Fibroblast of skin of scalp (primary cell): ENCODE data around the gene PTPRO.

ENCODE experiments used
- DNase-seq: peaks from one replicate; pipeline ENCODE4 v3.0.0-alpha.2; 2013

PTPRO gene

DNA sequence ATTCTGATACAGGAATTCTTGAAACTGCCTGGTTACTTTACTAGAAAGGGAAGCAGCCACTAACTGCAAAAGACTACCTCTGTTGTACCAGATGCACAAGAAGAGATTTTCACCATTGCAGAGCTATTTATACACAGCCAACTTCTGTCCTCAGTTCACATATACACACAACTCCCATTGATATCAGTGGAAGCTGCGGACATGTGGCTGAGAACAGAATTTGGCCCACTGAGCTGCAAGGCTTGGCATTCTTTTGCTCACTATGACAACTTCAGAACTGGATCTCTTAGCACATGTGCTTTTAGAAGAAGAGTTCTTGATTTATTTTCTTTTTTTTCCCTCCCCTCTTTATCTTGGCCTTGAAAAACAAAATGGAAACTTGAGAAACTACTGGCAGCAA is 28.3 kb downstream of the PTPRO start:
- DNase-seq, result no peak

DNA sequence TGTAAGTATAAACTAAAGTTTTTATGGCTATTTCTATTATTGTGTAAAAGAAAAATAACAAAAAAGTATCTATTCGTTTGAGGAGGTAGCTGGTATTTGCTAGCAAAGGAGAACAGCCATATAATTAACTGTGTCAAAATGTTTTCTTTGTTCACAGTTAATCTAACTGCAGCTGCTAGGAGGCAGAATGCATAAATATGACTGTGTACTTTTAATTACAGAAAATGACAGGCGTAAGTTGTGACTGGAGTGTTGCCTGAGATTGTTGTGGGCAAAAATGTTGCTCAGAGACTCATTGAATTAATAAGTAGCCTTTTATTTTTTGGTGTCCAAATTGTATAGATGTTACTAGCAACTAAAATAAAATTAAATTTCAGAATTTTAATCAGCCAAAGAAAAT is 33.5 kb downstream of the PTPRO start:
- no peak for DNase-seq

DNA sequence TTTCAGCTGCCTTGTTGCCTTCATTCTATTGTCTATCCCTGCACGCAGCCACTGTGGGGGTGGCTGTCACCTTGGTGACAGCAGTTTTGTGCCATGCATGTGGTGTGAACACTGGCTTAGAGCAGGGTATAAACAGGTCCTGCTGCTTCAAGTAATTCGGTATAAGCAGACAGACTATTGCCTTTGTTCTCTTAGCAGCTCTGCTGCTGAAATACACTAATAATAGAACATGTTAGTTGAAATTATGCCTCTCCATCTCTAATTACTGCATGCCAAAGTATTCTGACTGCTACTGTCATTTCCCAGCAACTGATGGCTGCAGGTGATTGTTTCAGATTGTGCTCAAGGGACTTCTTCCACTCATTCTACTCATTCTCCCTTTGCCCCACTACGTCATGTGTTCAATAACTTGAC is 34.6 kb downstream of the PTPRO start:
- no peak for DNase-seq

DNA sequence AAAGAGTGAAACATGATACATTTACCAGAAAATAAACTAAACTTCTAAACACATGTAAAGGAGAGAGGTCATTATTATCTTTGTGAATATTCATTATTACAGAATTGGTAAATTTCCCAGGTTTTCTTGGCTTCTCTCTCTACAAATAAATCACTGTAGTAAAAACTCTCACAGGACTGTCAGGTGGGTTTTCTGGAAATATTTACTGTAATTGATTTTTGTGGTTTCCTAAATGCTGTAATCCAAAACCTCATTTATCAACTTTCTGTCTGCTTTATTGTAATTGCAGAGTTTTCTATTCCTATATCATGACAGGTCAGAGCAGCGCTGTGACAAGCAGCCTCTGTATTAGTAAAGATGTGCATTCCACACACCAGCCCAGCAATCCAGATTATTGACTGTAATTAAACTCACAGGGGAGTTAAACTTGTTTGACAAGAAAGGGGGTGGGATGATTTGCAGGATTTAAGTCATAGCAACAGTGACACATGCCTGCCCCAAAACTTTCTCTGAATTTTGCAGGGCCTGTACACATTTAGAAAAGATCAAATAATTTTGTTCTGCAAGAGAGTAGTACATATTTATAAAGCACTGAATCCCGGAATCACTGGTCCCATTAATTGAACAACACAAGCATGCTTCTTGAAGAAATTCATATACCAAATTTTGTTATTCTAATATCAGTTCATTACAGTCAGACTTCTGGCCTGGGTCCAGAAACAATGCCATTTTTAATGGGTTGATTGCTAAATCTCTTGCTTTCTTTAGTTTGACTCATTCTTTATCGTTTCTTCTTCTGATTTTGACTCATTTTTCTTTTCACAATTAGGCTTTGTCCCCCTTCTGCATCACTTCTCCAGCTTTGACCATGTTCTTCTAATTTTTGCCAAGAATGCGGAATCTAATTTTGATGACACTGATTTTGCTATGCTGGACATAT is 42.2 kb downstream of the PTPRO start:
- no peak for DNase-seq

DNA sequence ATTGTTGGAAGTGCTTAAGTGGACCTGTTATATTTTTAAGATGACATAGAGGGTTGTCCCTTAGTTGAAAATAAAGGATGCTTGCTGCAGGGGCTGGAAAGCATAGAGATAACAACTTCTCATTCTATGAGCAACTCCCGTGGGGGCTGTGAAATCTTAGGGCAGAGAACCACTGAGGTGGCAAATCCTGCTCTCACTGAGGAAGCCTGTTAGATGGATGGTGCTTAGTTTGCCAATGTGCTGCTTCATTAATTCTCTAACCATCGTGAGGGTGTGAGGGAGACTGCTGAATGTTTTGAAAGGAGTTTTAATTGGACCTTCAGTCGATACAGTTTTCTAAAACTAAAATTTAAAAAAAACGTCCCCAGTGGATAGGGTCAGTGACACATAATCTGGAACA is 46.5 kb downstream of the PTPRO start:
- DNase-seq, result no peak

DNA sequence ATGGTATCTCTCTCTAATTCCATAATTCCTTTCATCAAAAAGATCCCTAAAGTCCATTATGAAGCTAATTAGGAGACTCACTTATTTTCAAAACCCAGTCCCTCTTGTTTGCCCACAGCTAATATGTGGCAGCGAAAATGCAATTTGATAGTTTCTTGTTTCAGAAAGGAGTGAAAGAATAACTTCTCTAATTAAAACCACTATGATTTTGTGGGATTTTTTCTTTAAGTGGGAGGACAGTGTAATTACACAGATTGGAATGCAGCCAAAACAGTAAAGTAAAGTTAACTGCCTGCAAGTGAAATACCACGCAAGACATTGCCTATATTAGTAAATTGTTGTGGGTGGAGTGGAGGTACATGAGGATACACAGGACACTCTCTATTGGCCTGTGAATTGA is 50.0 kb downstream of the PTPRO start:
- no peak for DNase-seq

DNA sequence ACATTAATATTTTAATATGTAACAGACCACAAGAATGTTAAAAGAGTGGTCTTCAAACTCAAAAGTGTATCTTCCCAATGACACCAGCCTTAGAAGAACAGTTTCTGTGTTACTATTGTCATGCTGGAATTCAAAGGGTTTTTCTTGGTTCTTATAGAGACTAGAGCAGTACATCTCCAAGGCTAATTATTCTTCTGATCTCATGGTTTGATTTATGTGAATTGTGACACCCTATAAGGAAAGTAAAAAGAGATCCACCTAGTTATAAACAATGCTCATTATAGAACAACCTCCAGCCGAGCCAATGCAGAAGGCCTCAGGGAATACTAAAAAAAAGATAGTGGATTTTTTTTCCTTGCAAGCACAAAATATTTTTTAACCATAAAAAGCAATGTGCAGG is 65.5 kb downstream of the PTPRO start:
- DNase-seq, result no peak

DNA sequence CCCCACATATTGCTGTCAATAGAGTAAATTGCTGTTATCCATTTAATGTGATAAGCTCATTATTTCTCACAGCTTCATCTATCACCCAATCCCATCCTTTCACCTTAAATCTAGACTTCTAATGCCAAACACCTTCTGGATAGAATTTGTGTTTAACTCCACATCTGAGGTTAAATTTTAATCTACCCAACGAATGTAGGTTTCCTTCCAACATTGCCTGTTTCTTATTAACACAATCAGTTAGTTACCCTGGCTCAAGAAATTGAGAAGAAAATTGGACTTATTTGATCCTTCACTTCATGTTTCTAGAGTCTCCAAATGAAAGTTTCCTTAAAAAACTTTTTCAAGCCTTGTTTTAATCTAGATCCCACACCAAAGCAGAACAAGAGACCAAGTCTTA is 67.3 kb downstream of the PTPRO start:
- DNase-seq, result no peak

DNA sequence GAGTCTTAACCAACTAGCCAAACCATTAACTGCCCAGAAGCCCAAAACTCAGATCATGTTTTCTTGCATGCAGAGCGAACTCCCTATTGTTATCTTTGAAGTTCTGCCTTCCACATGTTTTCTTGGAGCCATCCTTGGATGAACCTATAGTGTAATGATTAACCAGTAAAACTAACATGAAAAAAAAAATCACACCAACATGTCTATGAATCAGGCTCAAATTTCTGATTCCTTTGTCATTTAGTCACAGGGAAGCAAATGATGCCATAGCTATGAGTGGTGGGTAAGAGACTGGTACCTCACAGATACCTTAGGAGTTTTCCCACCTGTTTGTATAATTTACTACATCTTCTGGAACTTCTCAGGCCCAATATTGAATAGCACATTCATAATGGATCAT is 70.7 kb downstream of the PTPRO start:
- no peak for DNase-seq

DNA sequence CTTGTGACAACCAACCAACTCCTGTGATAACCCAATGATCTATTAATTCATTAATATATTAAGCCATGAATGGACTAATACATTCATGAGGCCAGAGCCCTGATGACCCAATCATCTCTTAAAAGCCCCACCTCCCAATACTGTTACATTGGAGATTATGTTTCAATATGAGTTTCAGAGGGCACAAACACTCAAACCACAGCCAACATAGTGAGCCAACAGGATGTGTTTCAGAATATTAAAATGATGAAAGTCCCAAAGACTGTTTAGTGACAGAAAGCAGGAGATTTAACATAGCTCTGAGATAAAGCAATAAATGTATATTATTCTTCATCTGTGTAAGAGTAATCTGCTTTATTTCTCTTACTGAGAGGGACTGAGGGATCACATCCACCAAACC is 71.7 kb downstream of the PTPRO start:
- DNase-seq, result no peak

DNA sequence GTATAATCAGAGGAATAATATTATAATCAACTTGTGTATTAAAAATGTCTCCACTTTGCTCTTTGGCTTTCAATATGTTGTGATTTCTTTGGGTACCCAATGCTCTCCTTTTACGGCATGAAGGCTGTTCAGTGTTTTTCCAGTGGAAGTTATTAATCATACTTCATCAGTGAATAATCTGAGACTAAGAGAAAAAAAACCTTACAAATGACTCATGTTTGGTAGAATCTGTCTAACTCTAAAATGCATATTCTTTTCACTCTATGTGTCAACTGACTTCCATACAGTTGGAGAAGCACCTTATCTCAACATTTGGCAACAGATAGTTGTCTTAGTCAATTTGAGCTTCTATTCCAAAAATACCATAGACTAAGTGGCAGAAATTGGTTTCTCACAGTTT is 82.2 kb downstream of the PTPRO start:
- peak; percentile 82 for DNase-seq

DNA sequence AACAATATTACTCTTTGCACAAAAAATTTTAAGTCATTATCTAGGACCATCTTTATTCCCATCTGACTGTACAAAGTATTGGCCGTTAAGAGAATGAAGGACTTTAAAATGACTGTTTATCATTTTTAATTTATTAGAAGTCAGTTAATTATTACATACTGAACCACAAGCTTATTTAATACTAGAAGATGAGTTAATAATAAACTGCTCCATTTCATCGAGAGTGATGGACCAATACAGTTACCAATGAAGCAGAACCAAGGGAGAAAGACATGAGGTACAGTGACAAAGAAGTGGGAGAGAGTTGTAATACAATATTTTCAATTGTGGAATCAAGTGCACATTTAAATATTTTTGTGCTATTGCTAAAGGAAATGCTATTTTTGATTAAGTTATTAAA is 83.3 kb downstream of the PTPRO start:
- no peak for DNase-seq

DNA sequence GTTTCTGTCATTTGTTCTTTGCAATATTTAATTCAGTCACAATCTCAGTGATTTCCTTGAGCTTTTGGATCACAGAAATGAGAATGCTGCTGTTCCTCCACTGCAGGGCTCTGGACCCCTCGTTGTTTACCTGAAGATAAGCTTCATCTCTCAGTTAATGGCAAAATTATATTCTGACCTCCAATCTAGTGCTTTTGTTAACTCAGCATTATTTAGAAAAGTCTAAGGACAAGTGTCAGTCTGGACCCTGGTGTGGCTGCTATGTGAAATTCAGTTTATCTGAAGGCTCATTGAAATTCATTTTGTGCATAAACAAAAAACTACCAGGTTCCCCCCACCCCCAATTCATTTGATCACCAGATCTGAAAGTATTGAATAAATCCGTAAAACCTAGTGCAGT is 84.7 kb downstream of the PTPRO start:
- no peak for DNase-seq

DNA sequence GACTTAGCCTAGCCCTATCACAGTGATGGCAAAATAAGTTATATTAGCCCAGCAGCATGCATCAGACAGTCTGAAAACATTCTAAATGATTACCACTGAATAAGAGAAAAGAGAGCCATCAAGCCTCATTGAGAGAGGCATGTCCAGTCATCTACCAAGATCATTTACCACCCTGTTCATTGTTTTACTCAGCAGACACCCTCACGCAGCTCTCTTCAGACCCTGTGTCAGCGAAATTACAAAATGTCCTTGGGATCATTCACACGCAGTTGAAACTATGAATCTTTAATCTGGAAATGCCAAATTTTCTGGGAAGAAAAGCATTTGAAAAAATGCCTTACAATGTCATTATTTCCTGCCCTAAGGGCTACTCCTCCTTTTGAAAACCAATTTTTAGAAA is 89.5 kb downstream of the PTPRO start:
- no peak for DNase-seq

DNA sequence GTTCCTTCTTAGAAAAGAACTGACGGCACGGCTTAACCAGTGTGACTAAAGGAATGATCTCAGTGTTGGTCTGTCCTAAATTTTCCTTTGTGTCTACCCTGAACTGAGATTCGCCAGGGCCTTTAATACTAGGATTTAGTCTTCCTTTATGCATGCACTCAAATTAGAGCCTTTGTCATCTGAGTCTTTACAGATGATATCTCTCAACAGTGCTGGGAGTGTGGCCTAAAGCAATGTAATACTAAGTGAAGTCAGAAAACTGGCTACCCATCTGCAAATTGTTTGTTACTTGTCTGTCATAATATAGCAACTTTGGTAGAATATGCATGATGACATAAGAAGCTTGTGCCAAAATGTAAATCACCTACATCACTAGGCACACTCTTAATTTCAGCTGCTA is 95.4 kb downstream of the PTPRO start:
- DNase-seq, result no peak

DNA sequence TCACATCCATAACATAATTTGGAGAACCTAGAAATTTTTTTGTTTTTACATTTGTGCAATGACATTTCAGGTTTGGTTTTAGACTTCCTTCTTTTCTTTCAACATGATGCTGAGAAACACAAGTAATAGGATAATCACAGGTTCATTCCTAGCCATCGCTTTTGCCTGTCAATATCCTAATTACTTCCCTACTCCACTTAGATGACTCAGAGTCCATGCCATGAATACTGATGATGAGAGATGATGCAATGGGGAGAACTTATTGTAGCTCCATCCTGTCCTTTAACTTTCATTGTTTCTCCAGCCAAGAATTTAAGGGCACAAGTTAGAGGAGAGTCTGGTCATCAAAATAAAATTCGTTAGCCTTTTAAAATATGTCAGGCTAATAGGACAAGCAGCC is 101.3 kb downstream of the PTPRO start:
- DNase-seq, result peak; percentile 72

DNA sequence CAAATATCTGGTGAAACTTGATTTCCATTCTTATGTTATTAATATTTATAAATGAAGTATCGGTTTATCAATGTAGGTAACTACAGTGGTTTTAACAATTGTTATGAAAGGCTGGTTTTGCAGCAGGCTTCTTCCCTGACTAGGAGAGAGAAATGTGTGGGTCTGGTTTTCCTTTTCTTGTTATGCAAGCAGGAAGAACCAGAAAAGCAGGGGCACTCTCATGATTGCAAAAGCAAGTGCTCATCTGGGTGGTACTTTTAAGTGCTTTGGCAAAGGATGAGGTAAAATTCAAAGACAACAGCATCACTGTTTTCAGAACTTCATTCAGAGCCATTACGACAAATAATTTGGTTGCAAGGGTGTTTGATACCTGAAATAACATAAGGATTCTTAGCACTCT is 105.6 kb downstream of the PTPRO start:
- no peak for DNase-seq

DNA sequence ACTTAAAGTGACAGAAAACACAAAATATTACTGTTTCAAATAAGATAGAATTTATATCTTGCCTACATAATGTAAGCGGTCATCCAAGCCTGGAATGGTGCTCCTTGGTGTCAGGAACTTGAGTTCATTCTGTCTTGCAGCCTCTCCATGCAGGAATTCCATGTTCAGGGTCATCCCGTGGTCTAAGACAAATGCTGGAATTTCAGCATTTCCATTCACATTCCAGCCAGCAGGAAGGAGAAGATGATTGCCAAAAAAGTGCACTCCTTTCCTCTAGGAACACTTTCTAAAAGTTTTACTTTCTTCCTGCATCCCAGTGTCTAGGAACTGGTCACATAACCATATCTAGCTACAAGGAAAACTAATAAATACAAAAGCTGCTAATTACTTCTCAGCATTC is 106.3 kb downstream of the PTPRO start:
- peak; percentile 6 for DNase-seq

DNA sequence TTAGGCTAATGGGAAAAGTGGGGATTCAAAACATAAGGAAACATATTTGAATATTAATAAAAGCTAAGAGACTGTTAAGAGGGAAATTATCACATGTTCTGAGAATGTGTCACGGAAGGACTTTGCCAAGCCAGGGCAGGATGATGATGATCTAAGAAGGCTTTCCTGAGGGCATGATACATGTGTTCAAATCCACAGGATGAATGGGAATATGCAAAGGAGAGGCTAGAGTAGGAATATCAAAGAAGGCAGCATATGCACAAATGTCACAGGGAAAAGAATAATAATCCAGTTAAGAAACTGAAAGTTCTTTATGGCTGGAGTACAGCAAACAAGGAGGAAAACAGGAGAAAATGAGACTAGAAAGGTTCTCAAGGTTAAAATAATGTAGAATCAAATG is 107.0 kb downstream of the PTPRO start:
- DNase-seq, result no peak

DNA sequence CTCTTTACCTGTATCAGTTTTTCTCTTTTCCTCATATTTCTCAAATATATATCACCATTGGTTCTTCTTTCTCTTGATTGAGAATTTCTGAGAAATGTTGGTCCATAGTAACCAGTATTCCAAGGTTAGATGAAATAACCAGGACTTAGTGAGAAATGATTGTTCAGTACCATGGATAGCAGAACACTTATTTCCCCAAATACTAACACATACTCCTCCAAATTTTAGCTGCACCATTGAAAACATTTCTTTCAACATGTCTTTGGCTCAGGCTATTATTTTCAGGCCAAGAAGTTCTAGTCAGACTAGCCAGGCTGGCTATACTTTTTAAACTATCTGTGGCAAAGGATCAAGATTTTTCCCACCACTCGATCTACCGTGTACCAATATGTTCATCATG is 113.3 kb downstream of the PTPRO start:
- peak; percentile 9 for DNase-seq

DNA sequence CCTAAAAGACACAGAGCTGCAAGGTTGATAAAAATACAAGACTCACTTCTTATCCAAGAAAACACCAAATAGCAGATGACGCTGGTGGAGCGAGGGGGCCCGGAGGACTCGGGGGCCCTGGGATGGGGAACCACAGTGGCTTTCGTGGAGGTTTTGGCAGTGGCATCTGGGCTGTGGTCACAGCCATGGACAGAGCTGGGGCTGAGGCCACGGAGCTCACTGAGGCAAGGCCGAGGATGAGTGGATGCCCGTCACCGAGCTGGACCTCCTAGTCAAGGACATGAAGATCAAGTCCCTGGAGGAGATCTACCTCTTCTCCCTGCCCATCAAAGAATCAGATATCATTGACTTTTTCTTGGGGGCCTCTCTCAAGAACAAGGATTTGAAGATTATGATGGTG is 117.2 kb downstream of the PTPRO start:
- no peak for DNase-seq

DNA sequence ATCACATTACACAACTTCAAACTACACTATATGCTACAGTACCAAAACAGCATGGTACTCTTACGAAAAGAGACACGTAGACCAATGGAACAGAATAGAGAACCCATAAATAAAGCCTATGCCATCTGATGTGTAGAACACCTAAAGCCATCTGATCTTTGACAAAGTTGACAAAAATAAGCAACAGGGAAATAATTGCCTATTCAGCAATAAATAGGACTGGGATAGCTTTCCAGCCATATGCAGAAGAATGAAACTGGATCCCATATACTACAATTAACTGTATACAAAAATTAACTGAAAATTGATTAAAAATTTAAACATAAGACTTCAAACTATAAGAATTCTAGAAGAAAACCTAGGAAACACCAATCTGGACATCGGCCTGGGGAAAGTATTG is 120.7 kb downstream of the PTPRO start:
- no peak for DNase-seq

DNA sequence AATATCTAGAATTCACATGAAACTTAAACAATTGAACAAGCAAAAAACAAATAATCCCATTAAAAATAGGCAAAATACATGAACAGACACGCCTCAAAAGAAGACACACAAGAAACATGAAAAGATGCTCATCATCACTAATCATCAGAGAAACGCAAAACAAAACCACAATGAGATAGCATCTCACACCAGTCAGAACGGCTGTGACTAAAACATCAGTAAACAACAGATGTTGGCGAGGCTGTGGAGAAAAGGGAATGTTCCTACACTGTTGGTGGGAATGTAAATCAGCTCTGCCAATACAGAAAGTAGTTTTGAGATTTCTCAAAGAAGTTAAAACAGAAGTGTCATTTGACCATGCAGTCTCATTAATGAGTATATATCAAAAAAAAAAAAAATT is 121.3 kb downstream of the PTPRO start:
- DNase-seq, result no peak

DNA sequence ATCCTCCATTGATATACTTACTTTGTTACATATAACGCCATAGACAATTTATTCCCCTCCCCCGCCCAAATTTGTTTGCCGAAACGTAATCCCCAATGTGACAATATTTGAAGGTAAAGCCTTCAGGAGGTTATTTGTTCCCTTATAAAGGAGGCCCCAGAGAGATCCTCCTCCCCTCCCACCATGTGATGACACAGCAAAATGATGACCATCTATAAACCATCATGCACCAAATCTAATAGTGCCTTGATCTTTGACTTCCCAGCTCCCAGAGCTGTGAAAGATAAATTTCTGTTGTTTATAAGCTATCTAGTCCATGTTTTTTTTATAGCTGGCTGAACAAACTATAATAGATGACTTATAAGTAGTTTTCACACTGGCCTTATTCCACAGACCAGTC is 122.2 kb downstream of the PTPRO start:
- DNase-seq, result no peak

DNA sequence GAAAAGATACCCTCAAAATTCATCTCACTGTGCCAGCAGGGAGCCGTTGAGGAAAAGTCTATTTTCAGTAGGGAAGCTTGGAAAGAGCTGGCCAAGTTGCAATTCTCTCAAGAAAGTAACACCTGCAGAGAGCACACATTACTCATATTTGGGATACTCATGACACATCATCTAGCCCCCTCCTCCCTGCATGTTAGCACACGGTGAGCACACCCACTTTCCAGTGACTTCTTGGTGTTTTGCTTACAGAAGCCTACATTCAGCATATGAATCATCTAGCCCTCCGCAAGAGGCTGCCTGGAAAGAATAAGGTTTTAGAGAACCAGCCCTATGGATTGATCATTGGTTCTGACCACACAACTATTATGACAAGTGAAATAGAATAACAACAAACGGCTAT is 124.5 kb downstream of the PTPRO start:
- no peak for DNase-seq
